ENCODE results near the gene RAC3. TPM values are rescaled to one million over a fixed set of nuclear protein-coding genes. Genes with fewer than 3 reads are reported as not detected.
A peak's percentile ranks its signal among the peaks of the same experiment; 100 is the strongest.

RAC3 gene
- total RNA-seq, 1 donor from 2014 or later, result 31.6 TPM

- Mint-ChIP-seq H3K9me3 (no peaks in the 10 kb centered on the region), H3K4me1 (peaks cover 2% of the 10 kb centered on the region), H3K27ac (no peak overlapping the region), H3K27me3 (ENCODE audit: insufficient read depth, low read depth) (peaks cover 2% of the 10 kb centered on the region), H3K36me3 (peaks cover 5% of the 10 kb centered on the region), H3K4me3 (no peak overlapping the region)
- peak; percentile 41 for DNase-seq (ENCODE audit: low spot score)
- Histone ChIP-seq H3K4me3 (no peak overlapping the region), H3K4me2 (no peak overlapping the region), H2AFZ (replicated peaks) (no peak overlapping the region), H3K9me3 (ENCODE audit: low read depth) (no peaks in the 10 kb centered on the region), H4K20me1 (ENCODE audit: low read depth) (peaks cover 42% of the 10 kb centered on the region), H3K27me3 (peaks cover 19% of the 10 kb centered on the region), H3K9ac (no peak overlapping the region), H3K27ac (peak overlapping the region; percentile 34), H3K36me3 (no peaks in the 10 kb centered on the region), H3F3A (ENCODE audit: low read depth) (peaks cover 37% of the 10 kb centered on the region), H3K4me1 (no peaks in the 10 kb centered on the region), H3K79me2 (ENCODE audit: low read depth) (no peaks in the 10 kb centered on the region)
- TF ChIP-seq CTCF (IDR thresholded peaks at IDR 0.05), result peak; percentile 7
- TF ChIP-seq EZH2 (IDR thresholded peaks at IDR 0.05), result no peak
Observed at GRCh38 chr17:82077617-82078358, 46.3 kb downstream of the RAC3 start.

GRCh38 chr17:82078433-82078832 is 47.0 kb downstream of the RAC3 start:
- Histone ChIP-seq H3K4me3 (no peak overlapping the region), H2AFZ (replicated peaks) (no peak overlapping the region), H3K36me3 (no peaks in the 10 kb centered on the region), H3K27ac (peak overlapping the region; percentile 53), H3K9me3 (ENCODE audit: low read depth) (no peaks in the 10 kb centered on the region), H4K20me1 (ENCODE audit: low read depth) (peaks cover 48% of the 10 kb centered on the region), H3K9ac (no peak overlapping the region), H3F3A (ENCODE audit: low read depth) (peaks cover 37% of the 10 kb centered on the region), H3K27me3 (peaks cover 12% of the 10 kb centered on the region), H3K4me2 (no peak overlapping the region), H3K4me1 (no peaks in the 10 kb centered on the region), H3K79me2 (ENCODE audit: low read depth) (no peaks in the 10 kb centered on the region)
- Mint-ChIP-seq H3K4me1 (peaks cover 2% of the 10 kb centered on the region), H3K27ac (no peak overlapping the region), H3K9me3 (no peaks in the 10 kb centered on the region), H3K36me3 (peaks cover 5% of the 10 kb centered on the region), H3K27me3 (ENCODE audit: insufficient read depth, low read depth) (peaks cover 2% of the 10 kb centered on the region), H3K4me3 (no peak overlapping the region)
- DNase-seq (ENCODE audit: low spot score), result no peak
- TF ChIP-seq EZH2 (IDR thresholded peaks at IDR 0.05), result no peak
- TF ChIP-seq CTCF (IDR thresholded peaks at IDR 0.05), result no peak
- no peak for TF ChIP-seq EZH2phosphoT487 (IDR thresholded peaks at IDR 0.05)

- H2AFZ ChIP-seq (replicated peaks), result no peak overlapping the region
- H3K27me3 ChIP-seq, result peaks cover 5% of the 10 kb centered on the region
- H3F3A ChIP-seq (ENCODE audit: low read depth), result peaks cover 37% of the 10 kb centered on the region
- no peaks in the 10 kb centered on the region for H3K36me3 ChIP-seq
- H4K20me1 ChIP-seq (ENCODE audit: low read depth), result peaks cover 55% of the 10 kb centered on the region
- H3K4me3 ChIP-seq, result no peak overlapping the region
- peaks cover 2% of the 10 kb centered on the region for H3K27me3 Mint-ChIP-seq (ENCODE audit: insufficient read depth, low read depth)
- TF ChIP-seq EZH2phosphoT487 (IDR thresholded peaks at IDR 0.05) (no peak), EZH2 (IDR thresholded peaks at IDR 0.05) (no peak), CTCF (IDR thresholded peaks at IDR 0.05) (no peak)
- H3K4me1 ChIP-seq, result no peaks in the 10 kb centered on the region
- peaks cover 5% of the 10 kb centered on the region for H3K36me3 Mint-ChIP-seq
- H3K27ac ChIP-seq, result no peak overlapping the region
- H3K9ac ChIP-seq, result no peak overlapping the region
- no peaks in the 10 kb centered on the region for H3K9me3 Mint-ChIP-seq
- no peaks in the 10 kb centered on the region for H3K9me3 ChIP-seq (ENCODE audit: low read depth)
- peaks cover 2% of the 10 kb centered on the region for H3K4me1 Mint-ChIP-seq
- no peaks in the 10 kb centered on the region for H3K79me2 ChIP-seq (ENCODE audit: low read depth)
- no peak overlapping the region for H3K4me3 Mint-ChIP-seq
- H3K27ac Mint-ChIP-seq, result no peak overlapping the region
- DNase-seq (ENCODE audit: low spot score), result no peak
- H3K4me2 ChIP-seq, result no peak overlapping the region
Observed at GRCh38 chr17:82079001-82079677, 47.7 kb downstream of the RAC3 start.
